Left kidney (tissue), 2 donors: Measurements from ENCODE around the gene NPC1. TPM values are rescaled to one million over a fixed set of nuclear protein-coding genes. Genes with fewer than 3 reads are reported as not detected.
"Not testable (repeated sequence)": the region's sequence is repeated elsewhere in the genome, so short reads cannot be mapped to it uniquely, and the experiment has no call there.

Experiments used
- DNase-seq: peaks from one replicate; pipeline ENCODE4 v3.0.0-alpha.2; 2013
- polyA plus RNA-seq: library from polyadenylated mRNA; unstranded; fragments of 120-200 nt; gene quantifications from one replicate; pipeline ENCODE4 v1.2.1, GENCODE V29; 2013; ENCODE audit not compliant: insufficient read length

The NPC1 gene
- polyA plus RNA-seq, 1 donor: 25.3 TPM

- DNase-seq: not testable (repeated sequence)
Observed at GRCh38 chr18:23577521-23577920, 8.8 kb downstream of the NPC1 start.

GRCh38 chr18:23575309-23575651 lies 11.0 kb downstream of the NPC1 start:
- no peak for DNase-seq

- DNase-seq: no peak
Observed at GRCh38 chr18:23574611-23575308, 11.5 kb downstream of the NPC1 start.

GRCh38 chr18:23573626-23574431 lies 12.5 kb downstream of the NPC1 start:
- no peak for DNase-seq

GRCh38 chr18:23573020-23573419 lies 13.3 kb downstream of the NPC1 start:
- DNase-seq: no peak

GRCh38 chr18:23572570-23572969 lies 13.7 kb downstream of the NPC1 start:
- no peak for DNase-seq

- DNase-seq: no peak
Observed at GRCh38 chr18:23572012-23572411, 14.3 kb downstream of the NPC1 start.

- no peak for DNase-seq
Observed at GRCh38 chr18:23570912-23571504, 15.3 kb downstream of the NPC1 start.

GRCh38 chr18:23569299-23570063 lies 16.8 kb downstream of the NPC1 start:
- DNase-seq: no peak

- no peak for DNase-seq
Observed at GRCh38 chr18:23568281-23569138, 17.8 kb downstream of the NPC1 start.

- DNase-seq: no peak
Observed at GRCh38 chr18:23567671-23568070, 18.6 kb downstream of the NPC1 start.

GRCh38 chr18:23565916-23566547 lies 20.3 kb downstream of the NPC1 start:
- DNase-seq: no peak

- no peak for DNase-seq
Observed at GRCh38 chr18:23563377-23564043, 22.8 kb downstream of the NPC1 start.

- no peak for DNase-seq
Observed at GRCh38 chr18:23560186-23560585, 26.1 kb downstream of the NPC1 start.

- not testable (repeated sequence) for DNase-seq
Observed at GRCh38 chr18:23557511-23557910, 28.8 kb downstream of the NPC1 start.

- DNase-seq: no peak
Observed at GRCh38 chr18:23556145-23556780, 30.0 kb downstream of the NPC1 start.

GRCh38 chr18:23553887-23554286 lies 32.4 kb downstream of the NPC1 start:
- DNase-seq: no peak

- no peak for DNase-seq
Observed at GRCh38 chr18:23552505-23552904, 33.8 kb downstream of the NPC1 start.

GRCh38 chr18:23551978-23552377 lies 34.3 kb downstream of the NPC1 start:
- DNase-seq: no peak

- DNase-seq: no peak
Observed at GRCh38 chr18:23550898-23551297, 35.4 kb downstream of the NPC1 start.
